Neural progenitor cell (in vitro differentiated cells): ENCODE data around the gene IFI27L1. TPM values are rescaled to one million over a fixed set of nuclear protein-coding genes. Genes with fewer than 3 reads are reported as not detected.

Experiments used
- DNase-seq: peaks from one replicate; pipeline ENCODE4 v3.0.0-alpha.2; 2016; ENCODE audit warnings: low spot score
- H2AFZ ChIP-seq: fragments of 200-600 bp; sonication (generic); replicated peaks from 2 replicates; pipeline ENCODE4 v1.6.1; 2016; ENCODE audit warnings: antibody characterized with exemption
- H3F3A ChIP-seq: fragments of 200-600 bp; sonication (generic); 2 replicates; pipeline ENCODE4 v1.6.1; 2016; ENCODE audit warnings: antibody characterized with exemption, low read depth
- H3K27ac ChIP-seq: fragments of 200-600 bp; sonication (generic); 2 replicates; pipeline ENCODE4 v1.5.1; 2016; ENCODE audit warnings: mild to moderate bottlenecking
- H3K27me3 ChIP-seq: fragments of 200-600 bp; sonication (generic); 2 replicates; pipeline ENCODE4 v1.6.1; 2016; ENCODE audit warnings: mild to moderate bottlenecking, moderate library complexity
- H3K36me3 ChIP-seq: fragments of 200-600 bp; sonication (generic); 2 replicates; pipeline ENCODE4 v1.5.1; 2016
- H3K4me1 ChIP-seq: fragments of 200-600 bp; sonication (generic); 2 replicates; pipeline ENCODE4 v1.6.1; 2016; ENCODE audit warnings: mixed run types
- H3K4me2 ChIP-seq: fragments of 200-600 bp; sonication (generic); 2 replicates; pipeline ENCODE4 v1.6.1; 2016
- H3K4me3 ChIP-seq: fragments of 200-600 bp; sonication (generic); 2 replicates; pipeline ENCODE4 v1.5.1; 2016
- H3K79me2 ChIP-seq: fragments of 200-600 bp; sonication (generic); 2 replicates; pipeline ENCODE4 v1.6.1; 2016; ENCODE audit warnings: low read depth
- H3K9ac ChIP-seq: fragments of 200-600 bp; sonication (generic); 2 replicates; pipeline ENCODE4 v1.6.1; 2016
- H3K9me3 ChIP-seq: fragments of 200-600 bp; sonication (generic); 2 replicates; pipeline ENCODE4 v1.5.1; 2016; ENCODE audit warnings: low read depth
- H4K20me1 ChIP-seq: fragments of 200-600 bp; sonication (generic); 2 replicates; pipeline ENCODE4 v1.6.1; 2016; ENCODE audit warnings: low read depth
- H3K27ac Mint-ChIP-seq: 3 replicates; pipeline ENCODE4 v1.8.0; 2021; ENCODE audit warnings: mixed read lengths
- H3K27me3 Mint-ChIP-seq: 2 replicates; pipeline ENCODE4 v1.8.0; 2022; ENCODE audit warnings: low read depth, mild to moderate bottlenecking, inconsistent platforms, moderate library complexity, mixed read lengths; ENCODE audit not compliant: insufficient read depth
- H3K36me3 Mint-ChIP-seq: 3 replicates; pipeline ENCODE4 v1.8.0; 2021; ENCODE audit warnings: mixed read lengths
- H3K4me1 Mint-ChIP-seq: 3 replicates; pipeline ENCODE4 v1.8.0; 2021; ENCODE audit warnings: mixed read lengths
- H3K4me3 Mint-ChIP-seq: 3 replicates; pipeline ENCODE4 v1.8.0; 2021; ENCODE audit warnings: mild to moderate bottlenecking, moderate library complexity, mixed read lengths
- H3K9me3 Mint-ChIP-seq: 3 replicates; pipeline ENCODE4 v1.8.0; 2020; ENCODE audit warnings: mixed read lengths
- EZH2 ChIP-seq: fragments of 200-600 bp; sonication (generic); IDR thresholded peaks from 2 replicates; pipeline ENCODE4 v1.6.1; 2017; ENCODE audit warnings: antibody characterized with exemption, mild to moderate bottlenecking, moderate library complexity
- EZH2phosphoT487 ChIP-seq: fragments of 200-600 bp; sonication (generic); IDR thresholded peaks from 2 replicates; pipeline ENCODE4 v1.6.1; 2017; ENCODE audit warnings: antibody characterized with exemption
- total RNA-seq: library from RNA; depleted of rRNA; stranded (reverse); fragments of >200 nt; gene quantifications from 2 replicates; pipeline ENCODE4 v1.2.3, GENCODE V29; 2015; ENCODE audit warnings: low replicate concordance
- TF ChIP-seq, protein P1 (sequence below): fragments of 200-600 bp; sonication (generic); IDR thresholded peaks from 2 replicates; pipeline ENCODE4 v1.5.1; 2017; ENCODE audit warnings: antibody characterized with exemption, mild to moderate bottlenecking

Gene IFI27L1
- total RNA-seq, 1 donor from 2014 or later, result 10.8 TPM

DNA sequence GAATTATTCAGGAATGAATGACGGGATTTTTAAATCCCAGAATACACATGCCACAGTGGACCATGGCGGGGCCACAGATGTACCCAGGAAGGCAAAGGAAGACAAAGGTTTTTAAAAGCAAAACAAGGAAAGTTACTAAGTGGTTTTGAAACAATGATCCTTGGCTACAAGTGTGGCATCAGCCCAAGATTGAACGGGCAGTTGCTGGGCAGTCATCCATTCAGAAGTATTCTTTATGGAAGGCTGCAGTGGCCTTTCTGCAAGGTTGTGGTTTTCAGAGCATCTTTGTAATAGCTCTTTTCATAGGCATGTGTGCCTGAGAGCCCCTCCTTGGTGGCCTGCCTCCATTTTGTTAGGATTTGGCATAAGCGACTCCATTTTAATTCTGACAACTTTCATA is 16.0 kb downstream of the IFI27L1 start:
- Mint-ChIP-seq H3K27ac (no peak overlapping the region), H3K9me3 (no peaks in the 10 kb centered on the region), H3K27me3 (peaks cover 7% of the 10 kb centered on the region), H3K4me3 (no peak overlapping the region), H3K4me1 (peaks cover 2% of the 10 kb centered on the region), H3K36me3 (peaks cover 20% of the 10 kb centered on the region)
- H3F3A ChIP-seq, result no peaks in the 10 kb centered on the region
- no peaks in the 10 kb centered on the region for H3K36me3 ChIP-seq
- no peak for DNase-seq
- no peaks in the 10 kb centered on the region for H4K20me1 ChIP-seq
- H3K4me1 ChIP-seq, result peaks cover 6% of the 10 kb centered on the region
- no peak overlapping the region for H2AFZ ChIP-seq
- no peak overlapping the region for H3K4me3 ChIP-seq
- no peak overlapping the region for H3K4me2 ChIP-seq
- H3K27me3 ChIP-seq, result no peaks in the 10 kb centered on the region
- H3K9ac ChIP-seq, result no peak overlapping the region
- no peaks in the 10 kb centered on the region for H3K9me3 ChIP-seq
- TF ChIP-seq, protein P1, sequence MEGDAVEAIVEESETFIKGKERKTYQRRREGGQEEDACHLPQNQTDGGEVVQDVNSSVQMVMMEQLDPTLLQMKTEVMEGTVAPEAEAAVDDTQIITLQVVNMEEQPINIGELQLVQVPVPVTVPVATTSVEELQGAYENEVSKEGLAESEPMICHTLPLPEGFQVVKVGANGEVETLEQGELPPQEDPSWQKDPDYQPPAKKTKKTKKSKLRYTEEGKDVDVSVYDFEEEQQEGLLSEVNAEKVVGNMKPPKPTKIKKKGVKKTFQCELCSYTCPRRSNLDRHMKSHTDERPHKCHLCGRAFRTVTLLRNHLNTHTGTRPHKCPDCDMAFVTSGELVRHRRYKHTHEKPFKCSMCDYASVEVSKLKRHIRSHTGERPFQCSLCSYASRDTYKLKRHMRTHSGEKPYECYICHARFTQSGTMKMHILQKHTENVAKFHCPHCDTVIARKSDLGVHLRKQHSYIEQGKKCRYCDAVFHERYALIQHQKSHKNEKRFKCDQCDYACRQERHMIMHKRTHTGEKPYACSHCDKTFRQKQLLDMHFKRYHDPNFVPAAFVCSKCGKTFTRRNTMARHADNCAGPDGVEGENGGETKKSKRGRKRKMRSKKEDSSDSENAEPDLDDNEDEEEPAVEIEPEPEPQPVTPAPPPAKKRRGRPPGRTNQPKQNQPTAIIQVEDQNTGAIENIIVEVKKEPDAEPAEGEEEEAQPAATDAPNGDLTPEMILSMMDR, result no peak
- TF ChIP-seq EZH2phosphoT487 (no peak), EZH2 (no peak)
- no peak overlapping the region for H3K27ac ChIP-seq
- no peaks in the 10 kb centered on the region for H3K79me2 ChIP-seq

DNA sequence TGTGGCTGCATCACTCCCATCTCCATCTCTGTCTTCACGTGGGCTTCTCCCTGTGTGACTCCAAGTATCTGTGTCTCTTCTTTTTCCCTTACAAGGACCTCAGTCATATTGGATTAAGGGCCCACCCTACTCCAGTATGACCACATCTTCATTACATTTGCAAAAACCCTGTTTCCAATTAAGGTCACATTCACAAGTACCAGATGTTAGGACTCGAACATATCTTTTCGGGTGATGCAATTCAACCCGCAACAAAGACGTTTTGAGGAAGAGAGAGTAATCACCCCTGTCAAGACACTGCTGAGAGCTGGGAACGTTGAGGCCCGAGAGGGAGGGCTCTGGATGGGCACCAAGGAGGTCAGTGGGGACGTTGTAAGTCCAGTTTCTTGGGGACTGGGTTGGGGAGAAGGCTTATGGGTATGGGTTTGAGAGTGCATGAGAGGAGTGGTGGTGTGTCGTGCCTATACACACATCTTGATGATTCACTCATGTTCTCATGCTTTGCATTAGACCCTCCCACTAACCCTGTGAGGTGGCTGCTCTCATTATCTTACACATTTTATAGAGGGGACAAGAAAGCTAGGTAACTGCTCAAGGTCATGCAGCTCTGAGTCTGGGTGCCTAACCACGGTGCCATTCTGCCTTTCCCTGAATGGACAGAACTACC is 17.3 kb downstream of the IFI27L1 start:
- H3K4me1 ChIP-seq, result peaks cover 6% of the 10 kb centered on the region
- H2AFZ ChIP-seq, result no peak overlapping the region
- no peaks in the 10 kb centered on the region for H3F3A ChIP-seq
- H3K27me3 ChIP-seq, result no peaks in the 10 kb centered on the region
- peak overlapping the region; percentile 47 for H3K27ac Mint-ChIP-seq
- H3K27me3 Mint-ChIP-seq, result peaks cover 5% of the 10 kb centered on the region
- H3K36me3 ChIP-seq, result no peaks in the 10 kb centered on the region
- no peaks in the 10 kb centered on the region for H3K9me3 Mint-ChIP-seq
- DNase-seq, result no peak
- H3K4me2 ChIP-seq, result no peak overlapping the region
- H3K79me2 ChIP-seq, result no peaks in the 10 kb centered on the region
- no peak overlapping the region for H3K27ac ChIP-seq
- no peak for TF ChIP-seq EZH2phosphoT487
- H3K36me3 Mint-ChIP-seq, result peaks cover 20% of the 10 kb centered on the region
- no peaks in the 10 kb centered on the region for H3K9me3 ChIP-seq
- no peaks in the 10 kb centered on the region for H4K20me1 ChIP-seq
- no peak overlapping the region for H3K4me3 ChIP-seq
- no peak overlapping the region for H3K4me3 Mint-ChIP-seq
- no peak overlapping the region for H3K9ac ChIP-seq
- peaks cover 2% of the 10 kb centered on the region for H3K4me1 Mint-ChIP-seq

DNA sequence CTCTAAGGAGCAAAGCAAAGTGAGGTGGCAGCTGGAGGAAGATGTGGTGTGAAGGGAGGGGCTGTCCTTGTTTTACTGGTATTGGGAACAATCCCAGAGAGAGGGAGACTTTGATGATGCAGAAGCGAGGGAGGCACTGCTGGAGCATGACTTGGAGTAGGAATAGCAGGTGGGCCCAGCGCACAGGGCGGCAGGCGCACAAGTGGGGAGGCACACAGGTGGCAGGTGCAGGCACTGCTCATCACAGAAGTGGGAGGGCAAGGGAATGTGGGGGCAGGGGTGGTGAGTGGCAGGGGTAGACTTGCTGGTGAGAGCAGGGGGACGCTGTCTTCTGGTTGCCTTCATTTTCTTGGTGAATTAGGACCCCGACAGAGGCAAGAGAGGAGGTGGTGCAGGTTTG is 17.9 kb downstream of the IFI27L1 start:
- Histone ChIP-seq H3K9ac (no peak overlapping the region), H3K4me3 (no peak overlapping the region), H3K79me2 (no peaks in the 10 kb centered on the region), H2AFZ (no peak overlapping the region), H3F3A (no peaks in the 10 kb centered on the region), H3K4me2 (no peak overlapping the region), H3K36me3 (no peaks in the 10 kb centered on the region), H4K20me1 (no peaks in the 10 kb centered on the region), H3K27ac (no peak overlapping the region), H3K4me1 (peaks cover 5% of the 10 kb centered on the region), H3K9me3 (no peaks in the 10 kb centered on the region), H3K27me3 (no peaks in the 10 kb centered on the region)
- DNase-seq, result no peak
- H3K4me3 Mint-ChIP-seq, result peak overlapping the region; percentile 56
- peaks cover 22% of the 10 kb centered on the region for H3K36me3 Mint-ChIP-seq
- TF ChIP-seq, protein P1, result no peak
- TF ChIP-seq EZH2phosphoT487 (no peak), EZH2 (no peak)
- peaks cover 2% of the 10 kb centered on the region for H3K4me1 Mint-ChIP-seq
- H3K9me3 Mint-ChIP-seq, result no peaks in the 10 kb centered on the region
- peak overlapping the region; percentile 47 for H3K27ac Mint-ChIP-seq
- peaks cover 5% of the 10 kb centered on the region for H3K27me3 Mint-ChIP-seq

DNA sequence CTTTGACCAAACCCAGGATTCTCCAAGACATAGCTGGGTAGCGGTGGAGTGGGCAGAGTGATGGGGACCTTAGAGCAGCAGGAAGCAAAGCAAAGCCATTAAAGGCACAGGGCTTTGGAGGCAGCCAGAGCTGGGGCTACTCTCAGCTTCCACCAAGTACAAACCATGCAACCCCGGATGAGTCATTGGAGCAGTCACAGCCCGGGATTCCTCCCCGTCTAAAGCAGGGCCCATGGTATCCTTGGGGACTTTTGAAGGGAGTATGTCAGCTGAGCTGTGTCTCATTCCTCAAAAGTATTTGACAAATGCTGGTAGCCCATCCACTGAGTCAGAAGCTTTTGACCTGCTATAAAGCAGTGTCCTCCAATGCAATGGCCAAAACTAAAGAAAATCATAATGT is 19.7 kb downstream of the IFI27L1 start:
- H3K4me1 Mint-ChIP-seq, result peaks cover 2% of the 10 kb centered on the region

More for the DNA sequence above, 19.7 kb downstream of the IFI27L1 start:
- H3K9me3 ChIP-seq, result no peaks in the 10 kb centered on the region
- H2AFZ ChIP-seq, result no peak overlapping the region
- no peaks in the 10 kb centered on the region for H3K79me2 ChIP-seq
- no peaks in the 10 kb centered on the region for H3K27me3 ChIP-seq
- H3K36me3 ChIP-seq, result no peaks in the 10 kb centered on the region
- H3K36me3 Mint-ChIP-seq, result peaks cover 23% of the 10 kb centered on the region
- no peak overlapping the region for H3K4me3 ChIP-seq
- no peak for DNase-seq
- H4K20me1 ChIP-seq, result no peaks in the 10 kb centered on the region
- H3K27ac ChIP-seq, result no peak overlapping the region
- peaks cover 2% of the 10 kb centered on the region for H3K27me3 Mint-ChIP-seq
- H3K4me1 ChIP-seq, result peaks cover 3% of the 10 kb centered on the region
- no peak overlapping the region for H3K9ac ChIP-seq
- no peaks in the 10 kb centered on the region for H3F3A ChIP-seq
- no peaks in the 10 kb centered on the region for H3K9me3 Mint-ChIP-seq
- TF ChIP-seq EZH2phosphoT487 (no peak), EZH2 (no peak)
- TF ChIP-seq, protein P1, result no peak
- H3K4me2 ChIP-seq, result no peak overlapping the region
- no peak overlapping the region for H3K27ac Mint-ChIP-seq
- no peak overlapping the region for H3K4me3 Mint-ChIP-seq
